Fibroblast of peridontal ligament (primary cell): Measurements from ENCODE around the gene SLC25A26.
"Not testable (repeated sequence)": the region's sequence is repeated elsewhere in the genome, so short reads cannot be mapped to it uniquely, and the experiment has no call there.

Source experiments
- DNase-seq: peaks from one replicate; pipeline ENCODE4 v3.0.0-alpha.2; 2010; ENCODE audit errors: extremely low read depth

Gene SLC25A26

GRCh38 chr3:66410976-66411375, 190.2 kb downstream of the SLC25A26 start:
- no peak for DNase-seq

- no peak for DNase-seq
These were observed 190.7 kb downstream of the SLC25A26 start for GRCh38 chr3:66411474-66411873.

DNA sequence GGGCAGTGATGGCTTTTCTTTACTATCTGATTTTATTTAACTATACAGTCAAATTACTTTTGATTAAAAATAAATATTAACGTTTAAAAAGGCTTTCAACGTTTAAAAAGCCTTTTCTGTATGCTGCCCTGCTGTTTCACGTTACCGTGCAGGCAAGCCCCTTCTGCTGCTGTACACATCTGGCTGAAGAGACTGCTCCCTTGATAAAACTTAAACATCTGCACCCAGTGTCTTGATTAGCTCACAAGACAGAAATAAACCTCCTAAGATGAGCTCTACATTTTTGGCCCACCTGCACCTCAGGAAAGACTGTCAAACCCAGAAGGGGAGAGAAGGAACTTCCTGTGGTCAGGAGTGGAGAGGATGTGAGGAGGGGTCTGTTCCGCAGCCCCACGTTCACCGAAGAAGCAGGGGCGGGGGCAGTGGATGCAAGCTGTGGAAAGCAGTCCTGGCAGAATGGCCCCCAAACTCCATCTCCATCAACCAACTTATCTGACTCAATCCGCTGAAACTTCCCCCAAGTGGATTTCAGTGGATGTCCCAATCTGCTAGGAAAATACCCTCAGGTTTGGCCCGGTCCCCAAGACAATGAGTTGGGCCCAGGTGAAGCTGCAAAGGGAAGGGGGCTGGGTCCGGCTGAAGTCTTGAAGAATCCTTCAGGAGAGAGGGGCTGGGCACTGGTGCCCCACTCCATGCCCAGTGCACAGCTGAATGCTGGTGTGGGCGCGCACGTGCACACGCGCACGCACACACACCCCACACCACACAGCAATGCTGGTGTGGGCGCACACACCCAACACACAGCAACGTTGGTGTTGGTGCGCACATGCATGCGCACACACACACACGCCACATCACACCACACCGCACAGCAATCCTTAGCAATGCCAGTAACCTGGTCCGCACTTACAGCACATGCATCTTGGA, 191.4 kb downstream of the SLC25A26 start:
- no peak for DNase-seq

DNA sequence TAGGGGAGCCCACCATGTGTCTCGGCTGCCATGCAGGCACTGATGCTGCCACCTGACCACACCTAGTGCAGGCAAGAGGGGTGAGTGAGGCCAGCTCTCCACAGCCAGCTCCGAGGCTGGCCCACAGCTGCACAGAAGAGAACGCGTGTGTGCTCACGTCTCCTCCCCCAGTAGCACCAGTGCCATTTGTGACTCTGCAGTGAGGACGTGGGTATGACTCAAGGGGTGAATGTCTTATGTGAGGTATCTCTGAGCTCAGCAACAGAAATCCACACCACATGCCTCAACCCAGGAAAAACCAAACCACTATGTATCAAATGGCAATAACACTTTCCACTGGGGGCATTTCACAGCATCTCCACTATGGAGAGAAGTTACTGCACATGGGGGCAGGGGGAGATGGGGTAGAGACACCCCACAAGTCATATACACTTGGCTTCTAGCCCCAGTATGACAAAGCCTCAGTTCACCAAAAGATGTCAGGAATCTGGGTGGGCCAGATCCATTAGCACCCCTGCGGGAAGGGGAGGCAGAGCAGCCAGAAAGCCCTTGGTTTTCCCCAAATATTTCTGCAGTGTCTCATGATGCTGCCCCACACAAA, 192.4 kb downstream of the SLC25A26 start:
- peak; percentile 96 for DNase-seq

- no peak for DNase-seq
These were observed 194.0 kb downstream of the SLC25A26 start for GRCh38 chr3:66414846-66415245.

DNA sequence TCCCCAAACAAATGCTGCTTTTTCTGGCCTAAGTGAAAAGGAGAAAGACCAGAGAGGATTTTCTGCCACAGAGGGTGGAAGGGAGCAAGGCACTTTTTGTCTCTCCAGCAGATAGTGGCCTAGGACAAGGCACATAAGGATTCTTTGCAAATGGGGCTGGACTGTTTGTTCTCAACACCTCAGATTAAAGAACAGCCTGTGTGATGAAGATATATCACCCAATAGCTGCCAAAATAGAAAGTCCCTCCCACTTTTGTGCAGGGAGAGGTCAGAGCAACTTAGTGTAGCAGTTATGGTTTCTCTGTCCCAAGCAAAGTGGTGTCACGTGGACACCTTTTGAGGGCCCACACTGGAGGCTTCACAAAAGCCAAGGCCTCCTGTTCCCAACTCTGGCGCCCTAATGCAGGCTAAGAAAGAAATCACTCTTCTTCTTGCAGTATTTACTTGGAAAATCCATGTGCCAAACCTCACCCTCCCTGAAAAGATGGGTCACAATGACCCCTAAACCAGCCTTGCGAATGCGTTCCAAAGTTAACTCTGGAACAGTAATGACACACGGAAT, 195.1 kb downstream of the SLC25A26 start:
- DNase-seq = no peak

DNA sequence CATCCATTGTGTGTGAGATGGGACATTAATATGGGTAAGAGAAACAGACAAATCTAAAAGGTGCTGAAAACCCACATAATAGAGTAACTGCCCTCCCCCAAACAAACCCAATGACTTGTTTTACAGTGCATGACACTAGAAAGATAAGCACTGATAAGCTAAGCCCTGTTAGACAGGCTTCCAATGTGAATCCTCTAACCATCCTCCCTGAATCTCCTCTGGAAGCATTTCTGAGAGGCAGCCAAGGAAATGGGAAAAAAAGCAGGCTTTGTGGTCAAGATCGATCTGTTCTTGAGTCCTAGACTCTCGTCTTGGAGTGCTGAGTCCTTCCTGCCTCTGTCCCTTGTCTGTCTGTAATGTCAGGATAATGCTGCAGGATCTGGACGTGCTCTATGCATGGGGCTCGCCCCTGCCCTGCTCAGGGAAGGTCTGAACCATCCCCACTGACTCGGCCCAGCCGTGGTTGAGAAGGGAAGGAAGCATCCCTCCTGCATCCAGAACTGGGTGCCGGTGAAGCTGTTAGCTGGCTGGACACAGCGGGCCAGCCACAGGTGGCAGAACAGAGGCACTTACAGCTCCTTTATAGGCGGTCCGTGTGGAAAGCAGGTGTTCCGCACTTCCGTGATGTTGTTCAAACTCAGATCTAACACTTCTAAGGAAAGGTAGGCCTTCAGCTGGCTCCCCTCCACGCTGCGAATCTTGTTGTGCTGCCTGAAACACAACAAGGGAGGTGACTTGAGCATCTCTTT, 195.9 kb downstream of the SLC25A26 start:
- DNase-seq = no peak

DNA sequence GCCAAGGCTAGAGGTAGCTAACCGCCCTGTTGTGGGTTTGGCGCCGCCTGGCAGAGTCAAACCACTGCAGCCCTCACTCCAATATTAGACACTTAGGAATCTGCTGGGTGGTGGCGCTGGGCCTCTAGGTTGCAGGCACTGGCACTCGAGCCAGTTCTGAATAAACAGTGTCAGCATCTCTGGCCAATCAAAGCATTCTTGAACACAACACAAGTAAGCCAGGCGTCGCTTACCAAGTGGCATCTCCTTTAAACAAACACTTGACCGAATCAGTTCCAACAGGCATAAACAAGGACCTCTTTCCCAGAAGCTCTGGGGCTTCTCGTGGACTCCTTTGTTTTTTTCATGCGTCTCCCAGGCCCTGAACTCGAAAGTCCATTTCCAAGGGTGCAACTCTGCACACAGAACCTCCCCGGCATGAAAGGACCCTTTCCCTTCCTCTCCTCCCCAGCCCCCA, 197.7 kb downstream of the SLC25A26 start:
- no peak for DNase-seq

- no peak for DNase-seq
These were observed 198.2 kb downstream of the SLC25A26 start for GRCh38 chr3:66419036-66419435.

DNA sequence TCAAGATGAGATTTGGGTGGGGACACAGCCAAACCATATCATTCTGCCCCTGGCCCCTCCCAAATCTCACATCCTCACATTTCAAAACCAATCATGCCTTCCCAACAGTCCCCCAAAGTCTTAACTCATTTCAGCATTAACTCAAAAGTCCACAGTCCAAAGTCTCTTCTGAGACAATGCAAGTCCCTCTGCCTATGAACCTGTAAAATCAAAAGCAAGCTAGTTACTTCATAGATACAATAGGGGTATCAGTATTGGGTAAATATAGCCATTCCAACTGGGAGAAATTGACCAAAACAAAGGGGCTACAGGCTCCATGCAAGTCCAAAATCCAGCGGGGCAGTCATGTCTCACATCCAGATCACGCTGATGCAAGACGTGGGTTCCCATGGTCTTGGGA, 200.3 kb downstream of the SLC25A26 start:
- DNase-seq = not testable (repeated sequence)

DNA sequence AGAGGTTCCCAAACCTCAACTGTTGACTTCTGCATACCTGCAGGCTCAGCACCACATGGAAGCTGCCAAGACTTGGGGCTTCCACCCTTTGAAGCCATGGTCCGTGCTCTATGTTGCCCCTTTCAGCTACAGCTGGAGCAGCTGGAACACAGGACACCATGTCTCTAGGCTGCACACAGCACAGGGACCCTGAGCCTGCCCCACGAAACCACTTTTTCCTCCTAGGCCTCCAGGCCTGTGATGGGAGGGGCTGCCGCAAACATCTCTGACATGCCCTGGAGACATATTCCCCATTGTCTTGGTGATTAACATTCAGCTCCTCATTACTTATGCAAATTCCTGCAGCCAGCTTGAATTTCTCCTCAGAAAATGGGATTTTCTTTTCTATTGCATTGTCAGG, 201.1 kb downstream of the SLC25A26 start:
- not testable (repeated sequence) for DNase-seq

DNA sequence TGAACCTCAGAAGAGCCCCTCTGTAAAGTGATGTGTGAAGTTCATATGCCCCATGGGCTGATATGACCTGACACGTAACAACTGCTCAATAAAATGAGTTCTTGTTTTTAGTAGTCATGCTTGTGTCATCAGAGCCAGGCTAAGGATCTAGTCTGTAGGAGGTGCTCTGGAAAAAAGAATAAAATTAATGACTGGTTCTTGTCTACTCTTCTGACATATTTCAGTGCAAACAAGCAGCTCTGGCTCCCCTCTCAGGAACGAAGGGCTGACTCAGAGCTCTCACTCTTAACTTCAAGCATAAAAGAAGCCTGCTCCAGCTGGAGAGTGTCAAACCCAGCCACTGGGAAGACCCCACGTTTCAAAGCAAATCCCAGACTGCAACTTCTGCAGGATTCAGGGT, 203.0 kb downstream of the SLC25A26 start:
- DNase-seq = peak; percentile 73

- no peak for DNase-seq
These were observed 204.2 kb downstream of the SLC25A26 start for GRCh38 chr3:66425032-66425431.

DNA sequence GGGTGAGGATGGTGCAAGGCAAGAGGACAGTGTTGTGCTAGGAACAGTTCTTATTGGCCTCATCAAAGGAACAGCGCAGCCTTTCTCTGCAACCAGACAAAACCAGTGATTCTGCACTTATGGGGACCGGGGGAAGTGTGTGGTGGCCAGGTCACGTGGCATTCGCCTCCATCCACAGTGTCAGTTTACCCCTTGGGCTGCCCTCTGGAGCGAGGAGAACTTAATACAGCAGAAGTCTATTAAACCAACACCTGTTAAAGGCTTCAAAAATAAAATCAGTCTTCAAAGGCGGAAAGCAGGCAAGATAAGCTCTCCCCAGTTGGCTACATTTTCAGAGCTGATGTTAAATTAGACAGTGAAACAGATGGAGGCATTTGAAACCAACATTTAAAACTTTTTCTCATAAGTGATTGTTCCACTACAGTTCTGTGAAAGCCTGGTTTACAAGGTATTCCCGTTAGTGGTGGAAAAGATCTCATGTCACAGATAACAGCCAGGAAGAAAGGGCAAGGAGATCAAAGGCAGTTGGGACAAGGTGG, 204.8 kb downstream of the SLC25A26 start:
- DNase-seq = no peak

DNA sequence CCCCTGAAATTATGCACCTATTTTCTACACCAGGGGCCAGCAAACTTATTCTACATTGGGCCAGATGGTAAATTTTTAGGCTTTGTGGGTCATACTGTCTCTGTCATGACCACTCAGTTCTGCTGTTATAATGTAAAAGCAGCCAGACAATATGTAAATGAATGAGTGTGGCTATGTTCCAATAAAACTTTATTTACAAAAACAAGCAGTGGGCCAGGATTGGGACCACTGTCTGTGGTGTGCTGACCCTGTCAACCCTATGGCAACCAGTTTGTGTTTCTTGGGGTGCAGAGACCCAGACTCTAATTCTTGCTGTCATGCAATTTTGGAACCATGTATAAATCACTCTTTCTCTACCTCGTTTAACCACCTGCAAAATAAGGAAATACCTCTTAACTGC, 205.3 kb downstream of the SLC25A26 start:
- DNase-seq = no peak

DNA sequence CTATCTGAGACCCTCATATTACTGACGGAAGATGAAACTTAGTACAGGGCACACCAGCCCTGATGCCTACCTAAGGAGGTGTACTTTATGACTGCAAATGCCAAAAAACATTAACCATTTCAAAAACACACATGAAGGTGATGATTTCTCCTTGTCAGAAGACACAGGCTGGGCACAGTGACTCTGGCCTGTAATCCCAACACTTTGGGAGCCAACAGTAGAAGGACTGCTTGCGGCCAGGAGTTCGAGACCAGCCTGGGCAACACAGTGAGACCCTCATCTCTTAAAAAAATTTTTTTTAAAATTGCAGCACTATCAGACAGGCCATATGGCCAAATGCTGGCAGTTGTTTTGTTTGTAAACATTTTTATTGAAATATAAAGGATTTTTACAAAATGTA, 206.6 kb downstream of the SLC25A26 start:
- no peak for DNase-seq

GRCh38 chr3:66427951-66428474, 207.2 kb downstream of the SLC25A26 start:
- no peak for DNase-seq
